Neural progenitor cell (in vitro differentiated cells): Measurements from ENCODE around the gene CDCP1.

Experiments used
- EZH2 ChIP-seq: fragments of 200-600 bp; sonication (generic); IDR thresholded peaks from 2 replicates; pipeline ENCODE4 v1.6.1; 2017; ENCODE audit warnings: antibody characterized with exemption, mild to moderate bottlenecking, moderate library complexity
- EZH2phosphoT487 ChIP-seq: fragments of 200-600 bp; sonication (generic); IDR thresholded peaks from 2 replicates; pipeline ENCODE4 v1.6.1; 2017; ENCODE audit warnings: antibody characterized with exemption
- TF ChIP-seq, protein P1 (sequence below): fragments of 200-600 bp; sonication (generic); IDR thresholded peaks from 2 replicates; pipeline ENCODE4 v1.5.1; 2017; ENCODE audit warnings: antibody characterized with exemption, mild to moderate bottlenecking

DNA sequence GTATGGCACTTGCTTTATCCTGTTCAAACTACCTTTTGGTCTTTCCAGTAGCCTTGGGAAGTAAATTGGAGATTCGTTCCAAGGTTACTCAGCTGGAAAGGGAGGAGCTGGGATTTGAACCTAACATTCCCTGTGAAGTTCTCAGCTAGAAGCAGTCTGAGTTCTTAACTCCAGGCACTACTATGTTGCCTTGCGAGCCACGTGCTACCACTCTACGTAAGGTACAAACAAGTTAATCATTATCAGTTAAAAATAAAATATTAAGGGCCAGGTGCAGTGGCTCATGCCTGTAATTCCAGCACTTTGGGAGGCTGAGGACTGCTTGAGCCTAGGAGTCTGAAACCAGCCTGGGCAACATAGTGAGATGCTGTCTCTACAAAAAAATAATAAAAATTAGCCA, 30.7 kb upstream of the CDCP1 start:
- TF ChIP-seq, protein P1, sequence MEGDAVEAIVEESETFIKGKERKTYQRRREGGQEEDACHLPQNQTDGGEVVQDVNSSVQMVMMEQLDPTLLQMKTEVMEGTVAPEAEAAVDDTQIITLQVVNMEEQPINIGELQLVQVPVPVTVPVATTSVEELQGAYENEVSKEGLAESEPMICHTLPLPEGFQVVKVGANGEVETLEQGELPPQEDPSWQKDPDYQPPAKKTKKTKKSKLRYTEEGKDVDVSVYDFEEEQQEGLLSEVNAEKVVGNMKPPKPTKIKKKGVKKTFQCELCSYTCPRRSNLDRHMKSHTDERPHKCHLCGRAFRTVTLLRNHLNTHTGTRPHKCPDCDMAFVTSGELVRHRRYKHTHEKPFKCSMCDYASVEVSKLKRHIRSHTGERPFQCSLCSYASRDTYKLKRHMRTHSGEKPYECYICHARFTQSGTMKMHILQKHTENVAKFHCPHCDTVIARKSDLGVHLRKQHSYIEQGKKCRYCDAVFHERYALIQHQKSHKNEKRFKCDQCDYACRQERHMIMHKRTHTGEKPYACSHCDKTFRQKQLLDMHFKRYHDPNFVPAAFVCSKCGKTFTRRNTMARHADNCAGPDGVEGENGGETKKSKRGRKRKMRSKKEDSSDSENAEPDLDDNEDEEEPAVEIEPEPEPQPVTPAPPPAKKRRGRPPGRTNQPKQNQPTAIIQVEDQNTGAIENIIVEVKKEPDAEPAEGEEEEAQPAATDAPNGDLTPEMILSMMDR = no peak
- TF ChIP-seq EZH2 = no peak
- TF ChIP-seq EZH2phosphoT487 = no peak
